ENCODE results near the gene LRRC34. TPM values are rescaled to one million over a fixed set of nuclear protein-coding genes. Genes with fewer than 3 reads are reported as not detected.

Gene LRRC34
- total and polyA plus RNA-seq, 2 experiments from 2014 or later: 0.50 to 0.97 TPM

DNA sequence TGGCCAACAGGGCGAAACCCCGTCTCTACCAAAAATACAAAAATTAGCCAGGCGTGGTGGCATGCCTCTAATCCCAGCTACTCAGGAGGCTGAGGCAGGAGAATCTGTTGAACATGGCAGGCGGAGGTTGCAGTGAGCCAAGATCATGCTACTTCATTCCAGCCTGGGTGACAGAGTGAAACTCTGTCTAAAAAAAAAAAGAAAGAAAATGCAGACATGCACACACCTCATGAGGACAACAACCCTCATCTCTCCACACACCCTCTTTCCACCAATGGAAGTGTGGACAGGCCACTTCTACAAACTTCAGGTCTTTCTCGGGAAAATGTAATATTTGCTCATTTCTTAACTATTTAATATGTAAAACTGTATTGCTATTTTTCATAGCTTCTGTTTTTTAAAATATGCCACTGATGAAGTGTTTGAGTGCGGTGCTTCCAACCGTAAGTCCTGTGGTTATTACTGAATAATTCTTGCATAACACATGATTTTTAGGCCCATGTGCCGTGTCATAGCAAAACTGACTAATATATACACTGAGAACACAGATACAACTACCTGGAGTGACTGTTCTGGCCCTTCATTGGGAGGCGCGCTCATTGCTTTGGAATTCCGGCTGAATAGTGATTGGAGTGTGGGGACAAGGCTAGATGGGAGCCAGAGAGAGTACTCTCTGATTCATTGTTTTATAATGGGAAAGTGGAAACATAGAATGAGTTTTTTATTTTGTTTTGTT is 33.9 kb upstream of the LRRC34 start:
- no peak overlapping the region for H3K27ac ChIP-seq
- no peaks in the 10 kb centered on the region for H3K9me3 ChIP-seq (ENCODE audit: low read depth)
- no peaks in the 10 kb centered on the region for H3K36me3 ChIP-seq (replicated peaks; ENCODE audit: insufficient read depth, low read depth)
- WGBS (ENCODE audit: low lambda C conversion rate, missing lambda C conversion rate): 92% methylated on average over 11 of the region's 11 CpGs
- H3K27me3 ChIP-seq: no peaks in the 10 kb centered on the region
- no peaks in the 10 kb centered on the region for H3K9me2 ChIP-seq (replicated peaks; ENCODE audit: insufficient read depth)
- no peak overlapping the region for H2AFZ ChIP-seq
- TF ChIP-seq, protein P1, sequence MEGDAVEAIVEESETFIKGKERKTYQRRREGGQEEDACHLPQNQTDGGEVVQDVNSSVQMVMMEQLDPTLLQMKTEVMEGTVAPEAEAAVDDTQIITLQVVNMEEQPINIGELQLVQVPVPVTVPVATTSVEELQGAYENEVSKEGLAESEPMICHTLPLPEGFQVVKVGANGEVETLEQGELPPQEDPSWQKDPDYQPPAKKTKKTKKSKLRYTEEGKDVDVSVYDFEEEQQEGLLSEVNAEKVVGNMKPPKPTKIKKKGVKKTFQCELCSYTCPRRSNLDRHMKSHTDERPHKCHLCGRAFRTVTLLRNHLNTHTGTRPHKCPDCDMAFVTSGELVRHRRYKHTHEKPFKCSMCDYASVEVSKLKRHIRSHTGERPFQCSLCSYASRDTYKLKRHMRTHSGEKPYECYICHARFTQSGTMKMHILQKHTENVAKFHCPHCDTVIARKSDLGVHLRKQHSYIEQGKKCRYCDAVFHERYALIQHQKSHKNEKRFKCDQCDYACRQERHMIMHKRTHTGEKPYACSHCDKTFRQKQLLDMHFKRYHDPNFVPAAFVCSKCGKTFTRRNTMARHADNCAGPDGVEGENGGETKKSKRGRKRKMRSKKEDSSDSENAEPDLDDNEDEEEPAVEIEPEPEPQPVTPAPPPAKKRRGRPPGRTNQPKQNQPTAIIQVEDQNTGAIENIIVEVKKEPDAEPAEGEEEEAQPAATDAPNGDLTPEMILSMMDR (IDR thresholded peaks at IDR 0.05; ENCODE audit: poor library complexity): no peak
- TF ChIP-seq EZH2 (IDR thresholded peaks at IDR 0.05; ENCODE audit: borderline replicate concordance) (no peak), EZH2phosphoT487 (IDR thresholded peaks at IDR 0.05; ENCODE audit: low read depth, severe bottlenecking, unreplicated experiment) (no peak)
- H3K4me3 ChIP-seq: no peak overlapping the region
- DNase-seq (ENCODE audit: low spot score): no peak
- H3K4me2 ChIP-seq: no peak overlapping the region
- H4K20me1 ChIP-seq (ENCODE audit: insufficient read depth, poor library complexity, severe bottlenecking): no peaks in the 10 kb centered on the region
- H3K79me2 ChIP-seq: no peaks in the 10 kb centered on the region
- H3K4me1 ChIP-seq (ENCODE audit: insufficient read depth): no peaks in the 10 kb centered on the region

DNA sequence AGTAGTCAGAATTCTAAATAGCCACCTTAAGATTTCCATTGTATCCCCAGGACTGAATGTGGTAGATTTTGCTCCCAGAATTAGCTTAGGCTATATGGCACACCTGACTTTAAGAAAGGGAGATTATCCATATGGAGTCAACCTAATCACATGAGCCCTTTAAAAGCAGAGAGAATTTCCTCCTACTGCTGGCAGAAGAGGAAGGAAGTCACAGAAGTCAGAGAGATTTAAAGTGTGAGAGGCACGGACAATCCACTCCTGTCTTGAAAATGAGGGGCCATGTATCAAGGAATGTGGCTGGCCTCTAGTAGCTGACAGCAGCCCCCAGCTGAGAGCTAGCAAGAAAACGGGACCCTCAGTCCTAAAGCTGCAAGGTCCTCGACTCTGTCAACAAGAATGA is 30.3 kb upstream of the LRRC34 start:
- no peak for DNase-seq (ENCODE audit: low spot score)
- Histone ChIP-seq H4K20me1 (ENCODE audit: insufficient read depth, poor library complexity, severe bottlenecking) (no peaks in the 10 kb centered on the region), H3K27me3 (no peaks in the 10 kb centered on the region), H2AFZ (no peak overlapping the region), H3K4me3 (no peak overlapping the region), H3K9me3 (ENCODE audit: low read depth) (no peaks in the 10 kb centered on the region), H3K27ac (no peak overlapping the region), H3K79me2 (no peaks in the 10 kb centered on the region), H3K36me3 (replicated peaks; ENCODE audit: insufficient read depth, low read depth) (no peaks in the 10 kb centered on the region), H3K4me1 (ENCODE audit: insufficient read depth) (no peaks in the 10 kb centered on the region), H3K4me2 (no peak overlapping the region), H3K9me2 (replicated peaks; ENCODE audit: insufficient read depth) (no peaks in the 10 kb centered on the region)
- 68% methylated on average over 3 of the region's 3 CpGs for WGBS (ENCODE audit: low lambda C conversion rate, missing lambda C conversion rate)
- TF ChIP-seq EZH2phosphoT487 (IDR thresholded peaks at IDR 0.05; ENCODE audit: low read depth, severe bottlenecking, unreplicated experiment) (no peak), EZH2 (IDR thresholded peaks at IDR 0.05; ENCODE audit: borderline replicate concordance) (no peak)
- TF ChIP-seq, protein P1 (IDR thresholded peaks at IDR 0.05; ENCODE audit: poor library complexity): no peak

DNA sequence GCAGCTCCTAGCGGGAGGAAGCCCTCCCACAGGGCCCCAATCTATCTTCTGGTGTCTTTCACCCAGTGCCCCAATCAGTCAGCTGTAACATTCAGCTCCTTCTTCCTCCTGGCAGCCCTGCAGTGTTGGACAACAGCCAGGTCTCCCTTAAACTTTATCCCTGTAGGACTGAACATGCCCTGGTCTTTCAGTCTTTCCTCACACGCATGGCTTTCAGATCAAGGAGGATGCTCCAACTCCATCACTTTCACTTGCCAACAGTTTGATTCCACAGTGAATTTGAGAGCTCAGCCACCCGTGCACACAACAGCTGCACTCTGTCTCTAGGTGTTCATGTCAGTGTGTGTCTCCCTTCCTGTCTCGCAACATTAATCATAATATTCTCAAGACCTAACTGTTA is 28.5 kb upstream of the LRRC34 start:
- Histone ChIP-seq H3K4me1 (ENCODE audit: insufficient read depth) (no peaks in the 10 kb centered on the region), H3K27ac (no peak overlapping the region), H3K9me3 (ENCODE audit: low read depth) (no peaks in the 10 kb centered on the region), H3K27me3 (no peaks in the 10 kb centered on the region), H3K4me2 (no peak overlapping the region), H4K20me1 (ENCODE audit: insufficient read depth, poor library complexity, severe bottlenecking) (no peaks in the 10 kb centered on the region), H3K79me2 (no peaks in the 10 kb centered on the region), H3K36me3 (replicated peaks; ENCODE audit: insufficient read depth, low read depth) (no peaks in the 10 kb centered on the region), H3K4me3 (no peak overlapping the region), H3K9me2 (replicated peaks; ENCODE audit: insufficient read depth) (no peaks in the 10 kb centered on the region), H2AFZ (no peak overlapping the region)
- 68% methylated on average over 4 of the region's 4 CpGs for WGBS (ENCODE audit: low lambda C conversion rate, missing lambda C conversion rate)
- DNase-seq (ENCODE audit: low spot score): no peak
- TF ChIP-seq, protein P1 (IDR thresholded peaks at IDR 0.05; ENCODE audit: poor library complexity): no peak
- TF ChIP-seq EZH2 (IDR thresholded peaks at IDR 0.05; ENCODE audit: borderline replicate concordance) (no peak), EZH2phosphoT487 (IDR thresholded peaks at IDR 0.05; ENCODE audit: low read depth, severe bottlenecking, unreplicated experiment) (no peak)
